ENCODE measurements around the gene NEK10.

DNA sequence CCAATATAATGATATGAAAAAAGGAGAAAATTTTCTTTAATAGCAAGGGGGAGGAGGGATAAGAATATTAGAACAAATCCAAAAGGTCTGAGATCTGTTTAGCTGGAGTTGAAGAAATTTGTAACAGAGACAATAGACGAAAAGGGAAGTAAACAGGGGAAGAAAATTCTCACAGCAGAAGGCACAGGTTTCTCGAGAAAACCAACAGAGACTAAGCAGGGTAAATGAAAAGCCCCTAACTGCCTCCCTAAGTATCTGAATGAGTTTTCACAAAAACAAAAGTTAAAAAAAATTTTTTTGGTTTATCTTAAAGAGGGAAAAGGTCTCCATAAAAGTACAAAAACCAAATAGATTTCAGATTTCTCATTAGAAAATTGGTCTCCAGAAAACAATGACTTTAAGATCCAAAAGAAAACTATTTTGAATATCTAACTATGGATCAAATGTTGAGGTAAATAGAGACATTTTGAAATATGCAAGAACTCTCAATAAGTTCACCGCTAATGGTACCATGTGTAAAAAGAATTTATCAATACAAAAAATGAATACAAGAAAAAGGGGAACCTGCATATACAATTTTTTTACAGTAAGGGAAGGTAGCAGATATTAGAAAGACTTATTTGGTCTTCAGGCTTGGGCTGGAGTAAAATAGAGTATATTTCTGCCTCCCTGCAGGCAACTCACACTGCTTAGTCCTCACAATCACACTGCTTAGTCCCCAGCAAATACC is 23.9 kb upstream of the NEK10 start:
- no peak for TF ChIP-seq POLR2A (IDR thresholded peaks at IDR 0.05)
- TF ChIP-seq, protein P1, sequence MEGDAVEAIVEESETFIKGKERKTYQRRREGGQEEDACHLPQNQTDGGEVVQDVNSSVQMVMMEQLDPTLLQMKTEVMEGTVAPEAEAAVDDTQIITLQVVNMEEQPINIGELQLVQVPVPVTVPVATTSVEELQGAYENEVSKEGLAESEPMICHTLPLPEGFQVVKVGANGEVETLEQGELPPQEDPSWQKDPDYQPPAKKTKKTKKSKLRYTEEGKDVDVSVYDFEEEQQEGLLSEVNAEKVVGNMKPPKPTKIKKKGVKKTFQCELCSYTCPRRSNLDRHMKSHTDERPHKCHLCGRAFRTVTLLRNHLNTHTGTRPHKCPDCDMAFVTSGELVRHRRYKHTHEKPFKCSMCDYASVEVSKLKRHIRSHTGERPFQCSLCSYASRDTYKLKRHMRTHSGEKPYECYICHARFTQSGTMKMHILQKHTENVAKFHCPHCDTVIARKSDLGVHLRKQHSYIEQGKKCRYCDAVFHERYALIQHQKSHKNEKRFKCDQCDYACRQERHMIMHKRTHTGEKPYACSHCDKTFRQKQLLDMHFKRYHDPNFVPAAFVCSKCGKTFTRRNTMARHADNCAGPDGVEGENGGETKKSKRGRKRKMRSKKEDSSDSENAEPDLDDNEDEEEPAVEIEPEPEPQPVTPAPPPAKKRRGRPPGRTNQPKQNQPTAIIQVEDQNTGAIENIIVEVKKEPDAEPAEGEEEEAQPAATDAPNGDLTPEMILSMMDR (IDR thresholded peaks at IDR 0.05): no peak
